ENCODE data around the gene FAM193A.
"Not testable (repeated sequence)": the region's sequence is repeated elsewhere in the genome, so short reads cannot be mapped to it uniquely, and the experiment has no call there.

FAM193A gene

GRCh38 chr4:2536193-2537010 is at the start of gene FAM193A:
FAM193A (plus strand) TSS chr4:2536647; CDS start chr4:2536916, 269 bp downstream.
- DNase-seq: peak; percentile 97

- no peak for DNase-seq
These were observed 49.5 kb upstream of the FAM193A start for GRCh38 chr4:2486981-2487380.

DNA sequence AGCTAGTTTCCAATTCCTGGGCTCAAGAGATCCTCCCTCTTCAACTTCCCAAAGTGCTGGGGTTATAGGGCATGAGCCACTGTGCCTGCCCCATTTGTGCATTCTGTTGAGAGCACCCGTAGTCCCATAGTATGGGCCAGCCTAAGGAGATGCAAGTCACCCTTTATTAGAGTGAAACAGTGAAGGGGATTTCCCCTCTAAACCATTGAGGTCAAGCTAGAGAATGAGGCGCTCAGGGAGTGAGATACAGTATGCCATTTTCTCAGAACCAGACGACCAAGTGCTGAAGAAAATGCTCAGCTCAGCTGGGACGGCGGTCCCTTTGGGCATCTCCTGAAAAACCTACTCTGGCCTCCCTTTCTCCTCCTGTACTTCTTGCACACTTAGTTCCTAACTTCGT is 48.8 kb upstream of the FAM193A start:
- no peak for DNase-seq

GRCh38 chr4:2489081-2489805 is 47.2 kb upstream of the FAM193A start:
- DNase-seq: no peak

DNA sequence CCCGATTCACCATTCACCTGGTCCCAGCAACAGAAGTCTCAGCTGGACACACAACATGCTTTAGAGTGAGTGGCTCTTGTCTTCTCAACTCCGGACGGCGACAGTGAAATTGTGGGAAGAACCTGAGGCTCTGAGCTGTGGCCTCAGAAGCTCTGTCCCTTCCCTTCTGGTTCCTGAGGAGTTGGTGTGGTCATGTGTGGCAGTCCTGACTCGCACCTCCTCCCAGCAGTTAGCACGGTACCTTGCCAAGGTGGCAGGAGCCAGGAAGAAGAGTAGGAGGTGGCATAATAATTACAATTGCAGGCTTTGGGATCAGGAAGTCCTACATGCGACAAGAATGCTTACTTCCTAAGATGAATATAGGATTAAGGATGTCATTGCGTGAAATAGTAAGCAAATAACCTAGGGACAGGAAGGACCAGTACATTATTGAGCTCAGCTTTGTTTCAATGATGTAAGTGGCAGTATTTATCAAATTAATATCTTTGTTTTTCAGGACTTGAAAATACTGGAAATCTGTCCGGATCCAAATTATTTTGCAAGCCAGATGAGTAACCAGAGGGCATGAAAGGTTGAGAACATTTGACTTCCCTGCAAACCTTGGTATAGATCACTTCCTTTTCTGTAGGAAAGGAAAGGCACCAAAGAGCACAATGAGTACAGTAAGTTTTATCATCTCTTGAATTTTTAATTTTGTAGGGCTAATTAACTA is 46.5 kb upstream of the FAM193A start:
- no peak for DNase-seq

- DNase-seq: no peak
These were observed 43.5 kb upstream of the FAM193A start for GRCh38 chr4:2492970-2493369.

DNA sequence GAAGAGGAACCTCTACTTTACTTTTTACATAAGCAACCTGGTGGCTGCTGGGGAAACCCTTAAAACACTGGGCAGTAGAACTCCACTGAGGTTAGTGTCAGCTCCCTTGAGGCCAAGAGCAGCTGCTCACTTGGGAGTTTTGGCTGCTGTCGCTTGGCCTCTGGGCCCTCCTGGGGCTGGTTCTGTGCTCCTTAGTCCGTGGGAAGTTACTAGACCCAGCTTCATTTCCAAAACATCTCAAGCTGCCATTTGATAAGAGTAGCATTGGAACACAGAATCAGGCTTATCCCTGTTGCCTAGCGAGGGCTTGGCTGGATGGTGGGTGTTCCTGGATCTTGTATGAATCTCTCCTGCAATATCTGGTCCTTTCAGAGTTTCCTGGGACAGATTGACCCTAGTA is 41.5 kb upstream of the FAM193A start:
- no peak for DNase-seq

DNA sequence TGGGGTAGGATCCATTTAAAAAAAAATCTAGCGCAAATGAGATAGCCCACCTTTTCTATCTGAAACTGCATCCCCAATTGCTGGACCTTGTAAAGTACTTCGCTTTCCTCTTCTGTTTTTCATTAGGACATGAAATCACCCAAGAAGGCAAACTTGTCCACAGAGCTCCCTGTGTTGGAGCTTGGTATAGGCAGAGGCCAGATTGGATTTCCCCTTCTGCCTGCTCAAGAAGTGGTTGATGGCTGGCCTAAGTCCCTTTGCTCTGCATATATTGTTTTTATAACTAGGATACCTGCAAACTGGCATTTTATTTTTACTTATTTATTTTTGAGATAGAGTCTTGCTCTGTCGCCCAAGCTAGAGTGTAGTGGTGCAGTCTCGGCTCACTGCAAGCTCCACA is 39.1 kb upstream of the FAM193A start:
- no peak for DNase-seq

DNA sequence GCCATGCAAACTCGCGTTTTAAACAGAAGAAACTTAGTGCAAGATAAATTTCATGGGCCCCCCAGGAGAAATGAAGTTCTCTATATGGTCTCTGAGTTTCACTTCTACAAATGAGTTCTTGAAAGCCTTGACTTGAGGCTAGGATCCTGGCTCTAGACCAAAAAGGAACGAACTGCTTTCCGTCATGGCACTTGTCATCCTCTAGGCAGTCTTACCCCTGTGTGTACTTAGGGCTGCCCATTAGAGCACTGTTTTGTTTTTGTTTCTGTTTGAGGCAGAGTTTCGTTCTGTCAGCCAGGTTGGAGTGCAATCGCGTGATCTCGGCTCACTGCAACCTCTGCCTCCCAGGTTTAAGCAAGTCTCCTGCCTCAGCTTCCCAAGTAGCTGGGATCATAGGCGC is 38.5 kb upstream of the FAM193A start:
- DNase-seq: peak; percentile 76

DNA sequence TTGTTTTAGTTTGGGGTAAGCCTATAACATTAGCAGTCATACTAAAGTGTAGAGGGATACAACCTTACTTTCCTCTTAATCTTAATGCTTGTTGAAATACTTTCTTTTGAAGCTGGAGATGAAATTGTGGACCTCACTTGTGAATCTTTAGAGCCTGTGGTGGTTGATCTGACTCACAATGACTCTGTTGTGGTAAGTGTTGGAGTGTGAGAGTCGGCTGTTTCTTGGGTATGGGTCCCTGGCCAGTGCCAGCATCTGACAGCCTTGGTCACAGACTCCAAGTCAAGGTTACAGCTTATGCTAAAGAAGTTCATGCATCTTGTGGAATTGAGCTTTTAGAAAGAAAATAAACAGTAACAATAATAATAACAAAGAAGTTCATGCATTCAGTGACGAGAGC is 35.9 kb upstream of the FAM193A start:
- DNase-seq: no peak

DNA sequence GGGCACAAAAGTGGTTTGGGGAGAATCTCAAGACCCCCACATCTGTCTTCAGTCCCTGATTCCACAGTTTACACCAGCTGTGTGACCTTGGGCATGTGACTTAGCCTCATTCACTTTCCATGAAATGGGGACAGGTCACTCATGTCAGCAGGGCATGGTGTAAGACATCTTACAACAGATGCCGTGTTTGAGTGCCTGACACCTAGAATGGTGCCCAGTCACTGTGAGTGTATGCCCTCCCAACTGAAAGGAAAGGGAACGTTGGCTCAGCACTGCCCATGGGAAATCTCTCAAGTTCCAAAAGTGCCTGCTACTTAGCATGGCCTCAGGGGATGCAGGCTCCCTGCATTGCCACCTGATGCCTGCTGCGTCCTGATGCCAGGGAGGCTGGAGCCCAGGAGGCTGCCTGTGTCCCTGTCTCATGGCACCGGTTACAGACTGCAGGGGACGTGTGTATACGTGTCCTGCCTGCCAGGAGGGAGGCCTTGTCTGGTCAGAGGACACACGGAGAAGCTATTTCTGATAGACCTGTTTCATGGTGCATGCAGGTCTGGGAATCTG is 35.3 kb upstream of the FAM193A start:
- DNase-seq: no peak

DNA sequence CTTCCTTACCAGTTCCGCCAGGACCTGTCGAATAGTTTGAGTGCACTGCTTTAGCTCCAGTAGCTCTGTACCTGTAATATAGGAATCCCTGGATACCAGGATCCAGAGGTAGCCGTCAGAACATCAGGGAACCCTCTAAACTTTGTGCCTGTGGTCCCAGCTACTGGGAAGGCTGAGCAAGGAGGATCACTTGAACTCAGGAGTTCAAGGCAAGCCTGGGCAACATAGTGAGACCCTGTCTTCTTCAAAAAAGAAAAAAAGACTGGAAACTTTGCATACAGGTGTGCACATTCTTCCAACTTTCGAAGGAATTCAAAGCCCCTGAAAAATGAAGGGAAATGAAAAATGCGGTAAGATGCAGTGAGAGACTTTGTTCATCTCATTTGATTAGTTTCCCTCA is 32.6 kb upstream of the FAM193A start:
- DNase-seq: no peak

GRCh38 chr4:2507259-2507658 is 29.2 kb upstream of the FAM193A start:
- DNase-seq: no peak

DNA sequence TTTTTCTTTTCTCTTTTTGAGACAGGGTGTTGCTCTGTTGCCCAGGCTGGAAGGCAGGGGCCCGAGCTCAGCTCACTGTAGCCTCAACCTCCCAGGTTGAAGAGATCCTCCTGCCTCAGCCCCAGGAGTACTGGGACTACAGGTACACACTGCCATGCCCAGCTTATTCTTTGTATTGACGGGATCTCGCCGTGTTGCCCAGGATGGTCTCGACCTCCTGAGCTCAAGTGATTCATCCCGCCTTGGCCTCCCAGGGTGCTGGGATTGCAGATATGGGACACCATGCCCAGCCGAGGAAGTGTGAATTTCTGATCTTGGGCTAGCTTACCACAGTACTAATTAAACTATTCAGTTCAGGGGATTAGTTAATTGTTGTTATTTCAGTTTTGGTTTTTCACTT is 28.6 kb upstream of the FAM193A start:
- no peak for DNase-seq

GRCh38 chr4:2510351-2511259 is 25.8 kb upstream of the FAM193A start:
- DNase-seq: no peak

DNA sequence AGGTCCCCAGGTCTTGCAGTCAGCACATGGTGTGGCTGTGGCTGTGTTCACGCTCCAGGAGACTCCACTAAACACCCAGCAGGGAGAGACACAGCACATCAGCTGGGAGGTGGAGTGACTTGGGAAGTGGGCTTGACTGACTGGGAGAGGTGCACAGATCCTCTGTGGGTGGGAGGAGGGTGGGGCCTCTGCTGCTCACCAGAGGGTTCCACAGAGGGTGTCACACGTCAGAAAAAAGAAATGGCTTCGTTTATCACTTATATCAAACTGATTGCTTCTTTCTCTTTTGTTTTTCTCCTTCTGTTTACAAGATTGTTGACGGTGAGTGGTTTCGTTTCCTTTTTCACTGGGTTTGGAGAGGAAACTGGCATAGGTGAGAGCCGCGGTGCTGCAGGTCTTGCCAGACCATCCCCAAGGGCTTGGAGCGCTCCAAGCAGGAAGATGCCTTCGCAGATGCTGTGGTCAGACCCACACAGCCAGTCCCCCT is 24.8 kb upstream of the FAM193A start:
- DNase-seq: no peak

DNA sequence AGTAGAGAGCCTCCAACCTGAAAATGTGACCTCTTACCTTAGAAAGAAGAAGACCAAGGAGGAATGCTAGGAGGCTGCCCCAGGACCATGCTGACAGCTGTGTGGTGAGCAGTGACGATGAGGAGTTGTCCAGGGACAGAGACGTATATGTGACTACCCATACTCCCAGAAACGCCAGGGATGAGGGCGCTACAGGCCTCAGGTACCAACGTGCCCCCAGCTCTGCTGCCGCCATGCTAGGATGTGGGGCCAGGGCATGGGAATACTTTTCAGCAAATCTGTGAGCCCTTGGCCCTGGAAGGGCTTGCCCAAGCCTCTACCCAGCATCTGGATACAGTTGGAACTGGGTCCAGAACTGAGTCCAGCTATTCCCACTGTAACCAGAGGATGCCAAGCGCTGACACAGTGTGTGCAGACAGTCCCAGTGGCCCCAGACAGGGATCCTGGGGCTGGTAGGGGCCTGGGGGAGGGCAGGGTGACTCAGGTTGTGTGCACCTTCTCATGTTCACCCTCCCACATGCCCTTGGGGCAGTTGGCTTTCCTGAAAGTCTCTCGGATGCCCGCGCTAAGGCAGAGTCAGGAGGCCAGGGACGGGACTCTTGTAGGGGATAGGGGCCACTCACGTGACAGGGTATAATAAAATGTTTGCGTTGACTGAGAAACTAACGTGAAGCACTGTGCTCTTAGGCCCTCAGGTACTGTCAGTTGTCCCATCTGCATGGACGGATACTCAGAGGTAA is 23.9 kb upstream of the FAM193A start:
- DNase-seq: no peak

GRCh38 chr4:2514193-2514592 is 22.3 kb upstream of the FAM193A start:
- DNase-seq: not testable (repeated sequence)

GRCh38 chr4:2514944-2515343 is 21.5 kb upstream of the FAM193A start:
- not testable (repeated sequence) for DNase-seq

- no peak for DNase-seq
These were observed 20.5 kb upstream of the FAM193A start for GRCh38 chr4:2515830-2516550.

- DNase-seq: no peak
These were observed 19.8 kb upstream of the FAM193A start for GRCh38 chr4:2516635-2517034.

All from RPMI8226 (cell line).